SU-DHL-6 (cell line): ENCODE data around the gene DPH7.

ENCODE experiments used
- CTCF ChIP-seq: fragments of 200-600 bp; sonication (generic); IDR thresholded peaks from one replicate; pipeline ENCODE4 v1.5.1; 2017; ENCODE audit warnings: antibody characterized with exemption, mild to moderate bottlenecking, low read length, moderate library complexity; ENCODE audit not compliant: insufficient read depth, poor library complexity, severe bottlenecking
- EZH2phosphoT487 ChIP-seq: fragments of 200-600 bp; sonication (generic), shearing (Covaris generic); conservative IDR thresholded peaks from 2 replicates; pipeline ENCODE4 v1.6.1; 2018; ENCODE audit warnings: mild to moderate bottlenecking, antibody characterized with exemption, low read length, moderate library complexity, mixed read lengths

DNA sequence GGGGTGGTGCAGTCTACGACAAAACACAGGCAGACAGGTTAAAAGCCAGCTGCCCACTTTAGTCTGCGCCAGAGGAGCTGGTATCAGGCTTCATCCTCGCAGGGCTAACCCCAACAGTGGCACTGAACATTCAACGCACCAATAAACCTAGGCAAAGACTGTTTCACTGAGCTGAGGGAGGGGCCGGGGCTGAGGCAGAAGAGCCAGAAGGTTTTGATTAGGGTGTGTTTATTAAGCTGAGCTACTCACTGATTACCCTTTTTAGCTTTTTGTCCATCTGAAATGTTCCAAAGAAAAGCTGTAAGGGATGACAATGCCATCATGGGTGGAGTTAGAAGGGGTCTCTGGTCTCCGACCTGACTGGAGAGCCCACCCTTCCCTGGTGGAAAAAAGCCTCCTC is 10.2 kb upstream of the DPH7 start:
- TF ChIP-seq CTCF (no peak), EZH2phosphoT487 (no peak)
